NOMO-1 treated with DMSO at 0.1 percent for 48 hours (cell line): ENCODE results near the gene GNMT.
"Not testable (repeated sequence)": the region's sequence is repeated elsewhere in the genome, so short reads cannot be mapped to it uniquely, and the experiment has no call there.

ENCODE experiments used
- DNase-seq: peaks from one replicate; lab custom pipeline; 2025; ENCODE audit not compliant: unreplicated experiment; lab: John Stamatoyannopoulos, UW

The GNMT gene

DNA sequence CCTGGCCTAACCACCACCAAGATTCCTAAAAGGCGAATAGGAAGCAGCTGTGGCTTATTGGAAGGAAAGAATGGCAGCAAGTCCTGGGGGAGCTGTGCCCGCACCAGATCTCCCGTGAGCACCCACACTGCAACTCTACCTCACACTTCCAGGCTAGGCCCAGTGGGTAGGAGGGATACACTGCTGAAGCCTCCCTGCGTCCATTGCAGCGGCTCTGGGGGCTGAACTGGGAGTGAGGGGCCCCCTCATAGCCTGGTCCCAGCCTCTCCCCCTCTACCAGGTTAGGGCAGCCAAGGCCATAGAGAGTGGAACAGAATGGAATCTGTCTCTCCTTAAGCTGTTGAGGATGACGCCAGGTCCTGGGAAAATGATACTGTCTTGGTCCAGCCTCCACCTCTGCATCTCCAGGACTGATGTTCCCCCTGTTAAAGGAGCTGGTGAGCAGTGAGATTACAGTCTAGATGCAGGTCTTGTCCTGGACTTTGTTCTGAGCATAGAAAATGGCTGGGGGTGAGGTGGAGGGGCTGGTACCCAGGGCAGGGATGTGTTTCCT, 20.0 kb upstream of the GNMT start:
- DNase-seq: no peak

DNA sequence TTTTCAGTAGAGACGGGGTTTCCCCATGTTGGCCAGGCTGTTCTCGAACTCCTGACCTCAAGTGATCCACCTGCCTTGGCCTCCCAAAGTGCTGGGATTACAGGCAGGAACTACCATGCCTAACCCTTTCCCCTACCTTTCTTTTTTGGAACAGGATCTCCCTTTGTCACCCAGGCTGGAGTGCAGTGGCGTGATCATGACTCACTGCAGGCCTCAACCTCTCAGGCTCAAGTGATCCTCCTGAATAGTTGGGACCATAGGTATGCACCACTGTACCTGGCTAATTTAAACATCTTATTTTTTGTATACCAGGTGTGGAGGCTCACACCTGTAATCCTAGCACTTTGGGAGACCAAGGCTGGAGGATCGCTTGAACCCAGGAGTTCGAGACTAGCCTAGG, 19.2 kb upstream of the GNMT start:
- DNase-seq: not testable (repeated sequence)

DNA sequence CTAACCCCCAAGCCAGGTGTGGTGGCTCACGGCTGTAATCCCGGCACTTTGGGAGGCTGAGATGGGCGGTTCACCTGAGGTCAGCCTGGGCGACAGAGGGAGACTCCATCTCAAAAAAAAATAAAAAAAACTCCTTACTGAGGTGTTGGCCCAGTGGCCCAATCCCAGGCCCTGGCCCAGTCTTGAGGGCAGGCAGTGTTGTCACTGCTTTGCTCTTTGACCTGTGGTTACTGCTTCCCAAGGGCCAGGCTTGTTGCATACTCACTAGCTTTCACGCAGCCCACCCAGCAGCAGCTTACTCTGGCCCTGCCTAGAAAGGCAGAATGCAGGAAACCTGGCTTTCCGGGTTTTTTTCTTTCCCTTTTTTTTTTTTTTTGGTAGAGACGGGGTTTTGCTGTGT, 18.1 kb upstream of the GNMT start:
- no peak for DNase-seq

DNA sequence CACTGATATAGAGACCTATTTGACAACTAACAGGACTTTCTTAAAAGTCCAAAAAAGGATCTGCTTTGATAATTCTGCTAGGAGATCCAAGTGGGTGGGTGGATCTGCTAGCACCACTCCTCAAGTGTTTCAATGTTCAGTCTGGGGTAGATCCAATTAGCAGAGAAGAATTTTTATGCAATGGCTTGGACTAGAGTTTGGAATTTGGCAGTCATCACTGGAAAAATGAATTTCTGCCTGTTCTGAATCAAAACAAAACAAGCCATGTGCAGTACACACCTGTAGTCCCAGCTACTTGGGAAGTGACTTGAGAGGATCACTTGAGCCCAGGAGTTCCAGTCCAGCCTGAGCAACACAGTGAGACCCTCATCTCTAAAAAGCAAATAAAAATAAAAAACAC, 12.6 kb upstream of the GNMT start:
- no peak for DNase-seq

DNA sequence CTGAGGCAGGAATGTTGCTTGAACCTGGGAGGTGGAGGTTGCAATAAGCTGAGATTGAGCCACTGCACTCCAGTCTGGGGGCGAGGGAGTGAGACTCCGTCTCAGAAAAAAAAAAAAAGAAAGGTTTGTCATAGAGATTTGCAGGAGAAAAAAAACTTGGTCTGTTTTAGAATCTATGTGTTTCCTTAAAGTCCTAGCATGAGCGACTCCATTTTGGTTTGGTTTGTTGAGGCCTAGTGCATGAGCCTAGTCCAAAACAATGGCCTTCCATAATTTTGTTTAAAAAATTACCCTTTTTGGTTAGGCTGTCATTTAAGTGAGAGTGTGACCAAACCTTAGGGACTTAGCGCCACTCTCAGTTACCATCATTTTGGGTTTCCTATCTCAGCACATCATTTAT, 8.2 kb upstream of the GNMT start:
- DNase-seq: no peak

DNA sequence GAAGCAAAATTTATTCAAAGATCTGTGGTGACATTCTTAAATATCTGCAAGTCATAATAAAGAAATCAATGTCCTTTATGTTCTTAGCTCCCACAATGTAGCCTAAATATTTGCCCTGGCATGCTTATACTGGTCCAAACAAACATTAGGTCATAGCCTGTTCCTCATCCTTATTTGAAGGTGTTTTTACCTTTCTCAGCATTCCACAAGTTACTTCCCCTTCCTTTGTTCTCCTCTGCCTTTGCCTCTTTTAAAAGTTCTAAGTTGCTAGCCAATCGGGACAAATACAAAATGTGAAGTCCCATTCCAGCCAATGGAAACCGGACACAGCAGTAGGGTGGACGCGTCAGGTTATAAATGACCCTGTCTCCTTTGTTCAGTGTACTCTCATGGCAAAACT, 6.1 kb upstream of the GNMT start:
- DNase-seq: not testable (repeated sequence)

DNA sequence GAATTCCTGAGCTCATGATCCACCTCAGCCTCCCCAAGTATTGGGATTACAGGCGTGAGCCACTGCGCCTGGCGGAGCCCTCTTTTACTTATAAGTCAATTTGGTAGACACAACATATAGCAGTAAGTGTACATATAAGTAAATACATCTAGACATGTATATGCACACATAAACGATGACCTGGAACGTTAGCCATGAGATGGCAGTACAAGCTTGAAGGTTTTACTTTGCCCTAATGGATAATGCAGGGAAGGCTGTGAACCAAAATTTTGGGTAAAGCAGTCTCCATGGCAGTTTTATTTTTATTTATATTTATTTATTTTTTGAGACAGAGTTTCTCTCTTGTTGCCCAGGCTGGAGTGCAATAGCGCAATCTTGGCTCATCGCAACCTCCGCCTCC, 2.4 kb upstream of the GNMT start:
- DNase-seq: no peak

DNA sequence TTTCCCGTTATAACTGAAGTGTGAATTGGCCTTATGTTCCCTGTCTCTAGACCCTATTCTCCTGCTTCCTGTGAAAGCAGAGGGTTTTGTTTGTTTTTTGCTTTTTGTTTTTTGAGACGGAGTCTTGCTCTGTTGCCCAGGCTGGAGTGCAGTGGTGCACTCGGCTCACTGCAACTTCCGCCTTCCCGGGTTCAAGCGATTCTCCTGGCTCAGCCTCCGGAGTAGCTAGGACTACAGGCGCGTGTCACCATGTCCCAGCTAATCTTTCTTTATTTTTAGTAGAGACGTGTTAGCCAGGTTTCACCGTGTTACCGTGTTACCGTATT, 674 bp upstream of the GNMT start:
- DNase-seq: no peak

DNA sequence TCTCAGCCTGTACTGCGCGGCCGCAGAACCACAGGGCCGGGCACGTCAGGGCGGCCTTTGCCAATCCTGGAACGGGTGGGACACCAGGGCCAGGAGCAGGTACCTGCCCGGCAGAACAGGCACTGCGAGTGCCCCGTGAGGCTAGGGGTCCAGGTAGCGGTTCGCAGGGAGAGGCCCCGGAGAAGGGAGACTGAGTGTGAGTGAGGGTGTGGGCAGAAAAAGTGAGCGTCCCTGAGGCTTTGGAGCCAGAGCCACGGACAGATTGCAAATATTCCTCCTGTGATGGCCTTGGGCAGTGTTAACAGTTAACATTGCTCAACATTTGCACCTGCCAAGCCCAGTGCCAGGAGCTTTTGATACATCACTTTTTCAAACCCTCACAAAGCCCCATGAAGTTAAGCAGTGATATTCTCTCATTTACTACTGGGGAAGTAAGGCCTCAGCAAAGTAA, 491 bp downstream of the GNMT start:
- DNase-seq: no peak

DNA sequence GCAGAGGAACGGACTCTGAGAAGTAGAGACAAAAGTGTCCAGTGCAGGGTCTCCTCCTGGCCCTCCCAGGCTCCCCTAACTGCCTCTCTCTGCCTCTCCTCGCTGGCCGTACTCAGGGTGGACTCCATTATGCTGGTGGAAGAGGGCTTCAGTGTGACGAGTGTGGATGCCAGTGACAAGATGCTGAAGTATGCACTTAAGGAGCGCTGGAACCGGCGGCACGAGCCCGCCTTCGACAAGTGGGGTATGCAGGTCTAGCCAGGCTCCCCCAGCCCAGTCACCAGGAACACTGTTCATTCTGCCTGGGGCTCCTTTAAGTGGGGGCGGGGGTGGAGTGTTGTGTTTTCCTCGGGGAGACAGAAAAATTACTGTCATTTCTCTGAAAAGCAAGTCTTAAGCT, 1.5 kb downstream of the GNMT start:
- DNase-seq: no peak

DNA sequence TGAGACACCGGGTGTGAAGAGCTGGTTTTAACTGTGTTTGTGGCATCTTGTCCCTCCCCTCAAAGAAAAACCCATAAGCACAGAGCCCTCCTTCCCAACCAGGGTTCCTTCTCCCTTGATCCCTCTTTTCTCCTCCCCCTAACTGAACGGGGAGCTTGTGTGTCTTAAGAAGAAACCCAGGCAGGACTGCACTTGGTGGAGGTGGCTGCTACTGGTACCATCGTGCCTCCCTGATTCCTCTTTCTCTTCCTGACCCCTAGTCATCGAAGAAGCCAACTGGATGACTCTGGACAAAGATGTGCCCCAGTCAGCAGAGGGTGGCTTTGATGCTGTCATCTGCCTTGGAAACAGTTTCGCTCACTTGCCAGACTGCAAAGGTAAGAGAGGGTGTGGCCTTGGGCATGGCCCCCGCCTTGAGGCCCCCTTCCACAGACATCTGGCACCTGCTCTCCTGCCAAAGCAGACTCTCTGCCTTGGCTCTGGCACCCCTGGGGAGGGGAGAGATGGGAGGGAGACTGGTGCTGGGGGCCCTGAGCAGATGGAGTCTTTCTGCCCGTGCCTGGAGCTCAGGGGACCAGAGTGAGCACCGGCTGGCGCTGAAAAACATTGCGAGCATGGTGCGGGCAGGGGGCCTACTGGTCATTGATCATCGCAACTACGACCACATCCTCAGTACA, 2.1 kb downstream of the GNMT start:
- no peak for DNase-seq

DNA sequence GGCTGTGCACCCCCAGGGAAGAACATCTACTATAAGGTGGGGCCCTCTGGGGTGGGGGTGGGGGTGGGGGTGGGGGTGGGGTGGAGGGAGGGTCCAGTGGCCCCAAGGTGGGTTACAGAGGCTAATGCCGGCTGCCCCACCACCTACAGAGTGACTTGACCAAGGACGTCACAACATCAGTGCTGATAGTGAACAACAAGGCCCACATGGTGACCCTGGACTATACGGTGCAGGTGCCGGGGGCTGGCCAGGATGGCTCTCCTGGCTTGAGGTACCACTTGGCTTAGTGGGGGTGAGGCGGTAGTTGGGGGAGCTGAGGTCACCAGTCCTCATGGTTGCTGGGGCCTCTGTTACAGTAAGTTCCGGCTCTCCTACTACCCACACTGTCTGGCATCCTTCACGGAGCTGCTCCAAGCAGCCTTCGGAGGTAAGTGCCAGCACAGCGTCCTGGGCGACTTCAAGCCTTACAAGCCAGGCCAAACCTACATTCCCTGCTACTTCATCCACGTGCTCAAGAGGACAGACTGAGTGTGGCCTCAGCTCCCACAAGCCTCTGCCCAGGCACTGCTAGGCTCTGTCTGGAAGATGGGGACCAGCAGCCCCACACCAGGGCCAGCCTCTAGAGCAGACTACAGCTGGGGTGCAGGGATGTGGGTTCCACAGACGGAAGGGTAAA, 2.8 kb downstream of the GNMT start:
- no peak for DNase-seq

DNA sequence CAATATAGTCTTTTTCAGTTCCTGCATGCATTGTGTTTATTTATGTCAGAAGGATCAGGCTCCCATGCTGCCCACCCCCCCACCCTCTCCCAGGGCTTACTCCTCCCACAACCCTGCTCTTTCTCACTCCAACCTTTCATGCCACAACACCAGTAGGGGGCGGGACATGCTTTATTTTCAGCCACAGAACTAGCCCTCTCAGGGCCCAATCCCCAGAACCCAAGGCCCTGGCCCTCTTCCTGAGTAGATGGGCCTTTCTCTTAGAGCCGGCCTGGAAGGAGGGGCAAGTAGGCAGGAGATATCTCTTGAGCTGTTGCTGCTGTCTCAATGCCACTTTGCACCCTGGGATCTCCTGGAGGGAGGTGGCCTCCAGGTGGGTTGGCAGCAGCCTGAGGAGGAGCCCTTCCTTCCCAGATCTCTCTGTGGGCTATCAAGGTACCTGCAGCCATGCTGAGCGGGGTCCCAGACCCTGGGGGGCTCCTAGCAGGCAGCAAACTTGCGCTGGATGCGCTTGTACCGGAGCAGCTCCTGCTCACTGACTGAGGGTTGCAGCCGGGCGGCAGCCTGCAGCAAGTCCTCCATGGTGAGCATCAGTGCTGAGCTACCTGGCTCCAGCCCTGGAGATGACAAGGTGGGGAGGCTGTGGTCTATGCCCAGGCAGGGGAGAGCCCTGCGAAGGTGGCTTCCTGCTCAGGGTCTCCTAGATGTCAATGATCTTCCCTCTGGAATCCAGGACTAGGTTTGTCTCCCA, 3.5 kb downstream of the GNMT start:
- peak; percentile 31 for DNase-seq

DNA sequence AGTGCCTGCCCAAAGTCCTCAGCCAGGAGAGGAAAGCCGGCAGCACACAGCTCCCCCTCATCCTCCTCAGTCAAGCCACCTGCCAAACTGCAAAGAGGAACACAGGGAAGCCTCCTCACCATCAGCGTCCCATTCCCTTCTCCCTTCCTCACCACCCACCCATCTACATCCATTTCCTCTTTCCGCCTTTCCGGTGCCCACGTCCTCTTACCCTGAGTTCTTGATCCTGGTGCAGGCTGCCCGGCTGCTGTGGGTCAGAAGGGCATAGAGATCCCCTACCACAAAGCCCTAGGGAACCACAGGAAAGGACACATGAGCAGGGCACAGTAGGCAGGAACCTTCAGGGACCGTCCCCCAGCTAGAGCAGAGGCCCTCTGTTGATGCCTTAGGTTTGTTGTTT, 6.0 kb downstream of the GNMT start:
- no peak for DNase-seq

DNA sequence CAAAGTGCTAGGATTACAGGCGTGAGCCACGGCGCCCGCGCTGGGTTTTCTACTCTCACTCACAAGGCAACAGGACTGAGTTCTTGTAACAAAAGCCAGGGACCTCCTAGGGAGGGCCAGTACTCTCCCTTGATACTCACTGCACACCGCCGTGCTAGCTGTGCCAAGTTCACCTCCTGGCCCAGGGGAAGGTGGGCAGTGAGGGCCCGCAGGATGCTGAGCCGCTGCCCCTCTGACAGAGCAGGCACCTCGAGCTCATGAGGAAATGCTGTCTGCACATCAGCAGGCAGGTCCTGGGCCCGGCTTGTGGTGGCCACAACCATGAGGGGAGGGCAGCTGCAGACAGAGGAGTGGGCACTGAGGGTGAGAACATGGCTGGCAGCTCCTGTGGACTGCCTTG, 6.7 kb downstream of the GNMT start:
- no peak for DNase-seq

DNA sequence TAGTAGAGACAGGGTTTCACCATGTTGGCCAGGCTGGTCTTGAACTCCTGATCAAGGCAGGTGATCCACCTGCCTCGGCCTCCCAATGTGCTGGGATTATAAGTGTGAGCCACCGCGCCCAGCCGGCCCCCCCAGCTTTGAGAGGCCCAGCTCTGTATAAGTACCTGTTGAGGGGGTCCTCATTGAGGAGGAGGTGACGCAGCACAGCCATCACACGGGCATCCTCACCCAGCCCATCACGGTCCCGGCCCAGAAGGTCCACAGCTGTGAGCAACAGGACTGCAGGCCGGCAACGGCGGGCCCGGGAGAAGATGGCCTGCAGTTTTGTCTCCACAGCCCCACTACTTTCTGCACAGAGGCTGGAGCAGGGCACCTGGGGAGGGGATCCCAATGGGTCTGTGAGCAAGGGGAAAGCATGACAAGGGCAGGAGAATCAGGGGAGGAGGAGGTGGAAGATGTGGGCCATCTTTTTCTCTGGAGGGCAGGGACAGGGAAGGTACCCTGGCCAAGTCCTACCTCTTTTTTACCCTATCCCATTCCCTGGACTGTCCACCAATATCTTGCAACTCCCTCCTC, 7.7 kb downstream of the GNMT start:
- DNase-seq: no peak

DNA sequence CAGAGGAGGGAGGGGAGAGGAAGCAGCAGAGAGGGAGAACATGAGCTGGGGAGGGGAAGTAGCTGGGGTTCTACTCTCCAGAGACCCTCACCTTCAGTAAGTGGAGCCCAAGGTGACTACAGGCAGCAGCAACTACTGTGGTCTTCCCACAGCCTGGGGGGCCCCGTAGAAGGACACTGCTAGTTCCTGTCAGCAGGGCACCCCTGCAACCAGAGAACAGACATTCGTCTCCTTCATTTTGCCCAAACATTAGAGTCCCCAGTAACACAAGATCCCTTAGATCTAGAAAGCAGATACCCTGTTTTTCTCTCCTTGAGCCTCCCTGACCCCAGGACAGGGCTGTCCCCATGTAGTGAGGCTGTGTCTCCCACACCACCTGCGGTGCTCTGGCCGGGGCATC, 8.2 kb downstream of the GNMT start:
- DNase-seq: no peak

DNA sequence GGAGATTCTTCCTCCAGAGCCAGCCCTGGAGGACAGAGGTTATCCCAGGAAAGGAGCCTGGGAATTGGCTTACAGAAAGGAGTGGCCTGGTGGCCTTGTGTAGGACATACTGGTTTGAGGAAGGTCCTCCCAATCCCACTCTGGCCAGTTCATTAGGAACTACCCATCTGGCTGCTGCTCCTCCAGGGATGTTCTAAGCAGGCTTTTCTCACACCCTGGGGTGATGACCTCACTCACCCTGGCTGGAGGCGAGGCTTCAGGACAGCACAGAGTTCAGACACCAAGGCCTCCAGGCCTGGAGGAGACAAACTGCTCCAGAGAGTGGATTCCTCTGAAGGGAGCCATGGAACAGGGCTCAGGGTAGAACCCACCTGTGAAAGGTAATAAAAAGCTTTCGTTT, 8.9 kb downstream of the GNMT start:
- DNase-seq: no peak

DNA sequence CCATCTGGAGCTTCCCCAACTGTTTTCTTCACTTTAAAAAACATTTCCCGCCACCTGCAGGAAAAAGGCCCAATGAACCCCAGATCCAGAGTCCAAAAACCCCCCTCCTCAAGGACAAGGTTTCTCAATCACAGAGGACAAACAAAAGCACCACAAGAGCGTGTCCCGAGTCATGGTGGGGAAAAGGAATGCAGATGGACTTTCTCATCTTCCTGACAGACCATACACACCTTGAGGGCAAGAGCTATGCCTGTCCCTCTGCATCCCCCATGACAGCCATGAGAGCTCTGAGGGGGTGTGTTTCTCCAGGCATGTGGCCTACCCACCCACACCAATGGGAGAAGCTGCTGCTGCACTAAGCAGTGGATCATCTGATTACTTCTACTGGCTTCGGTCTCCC, 9.4 kb downstream of the GNMT start:
- no peak for DNase-seq

DNA sequence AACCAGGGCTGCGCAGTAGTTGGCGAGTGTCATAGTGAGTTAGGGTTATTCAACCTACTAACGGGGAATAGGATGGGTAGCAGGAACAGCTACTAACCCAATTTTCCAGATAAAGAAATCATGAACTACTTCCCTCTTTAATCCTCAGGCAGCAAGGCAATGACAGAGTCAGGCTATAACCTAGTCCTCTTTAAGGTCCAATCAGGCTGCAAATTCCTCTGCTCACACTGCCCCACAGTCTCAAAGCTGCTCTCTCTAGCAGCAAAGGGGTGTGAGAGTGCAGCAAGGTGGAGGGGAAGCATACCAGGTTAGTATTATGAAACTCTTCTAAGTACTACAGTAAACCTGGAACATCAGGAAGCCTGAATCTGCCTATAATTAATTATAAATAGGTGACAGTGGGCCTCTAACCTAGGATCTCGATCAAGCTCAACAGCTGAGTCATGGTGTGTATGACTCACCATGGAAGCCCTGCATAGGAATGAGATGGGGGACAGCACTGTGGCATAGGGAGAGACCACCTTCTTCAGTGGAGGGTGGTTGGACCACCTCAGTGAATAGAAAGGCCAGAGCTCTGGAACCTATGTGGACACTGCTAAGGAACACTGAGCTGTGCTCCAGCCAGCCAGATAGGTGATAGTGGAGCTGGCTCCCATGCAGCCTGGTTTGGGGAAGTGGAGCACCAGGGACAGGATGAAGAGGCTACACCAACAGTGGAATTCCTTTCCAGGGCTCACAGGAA, 10.5 kb downstream of the GNMT start:
- DNase-seq: no peak

DNA sequence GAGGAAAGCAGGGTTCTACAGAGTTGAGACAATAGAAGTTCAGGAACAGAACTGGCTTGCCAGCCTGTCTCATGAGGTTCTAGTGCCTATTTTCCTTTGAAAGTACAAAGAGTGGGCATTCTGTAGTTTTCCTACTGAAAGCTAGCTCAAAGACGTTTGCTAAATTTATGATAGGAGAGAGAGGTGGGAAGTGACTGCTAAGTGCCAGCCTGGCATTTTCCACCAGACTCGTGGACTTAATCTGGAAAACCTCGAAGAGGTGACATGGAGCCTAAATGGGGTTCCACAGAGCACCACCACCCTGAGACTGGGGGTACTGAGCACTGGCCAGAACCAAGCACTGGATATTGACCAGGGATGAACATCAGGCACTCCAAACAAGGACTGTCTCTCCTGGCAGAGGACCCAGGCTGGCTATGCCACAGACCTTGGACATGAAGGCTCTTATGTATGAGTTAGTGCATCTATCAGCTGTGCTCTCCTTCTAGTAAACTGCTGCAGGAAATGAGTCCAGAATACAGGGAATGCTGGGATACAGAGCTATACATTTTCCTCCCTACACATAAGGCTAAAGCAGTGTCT, 11.3 kb downstream of the GNMT start:
- DNase-seq: no peak
